Hepatocyte (in vitro differentiated cells): ENCODE results near the gene PPP2R2B.

Experiments used
- CTCF ChIP-seq: fragments of 200-600 bp; sonication (generic); IDR thresholded peaks from 2 replicates; pipeline ENCODE4 v1.5.1; 2016; ENCODE audit warnings: antibody characterized with exemption, mild to moderate bottlenecking; ENCODE audit not compliant: poor library complexity
- EZH2 ChIP-seq: fragments of 200-600 bp; sonication (generic); IDR thresholded peaks from 2 replicates; pipeline ENCODE4 v1.6.1; 2016; ENCODE audit warnings: antibody characterized with exemption, mild to moderate bottlenecking, borderline replicate concordance

- no peak for TF ChIP-seq CTCF
- no peak for TF ChIP-seq EZH2
Observed at GRCh38 chr5:146669656-146670055, 208.9 kb downstream of the PPP2R2B start.
